Smooth muscle cell (in vitro differentiated cells): ENCODE measurements around the gene ZBTB16. TPM values are rescaled to one million over a fixed set of nuclear protein-coding genes. Genes with fewer than 3 reads are reported as not detected.

Source experiments
- DNase-seq: peaks from one replicate; lab custom pipeline; 2025; ENCODE audit not compliant: unreplicated experiment; lab: John Stamatoyannopoulos, UW
- H2AFZ ChIP-seq: fragments of 200-600 bp; sonication (generic); 2 replicates; pipeline ENCODE4 v1.6.0; 2016; ENCODE audit warnings: antibody characterized with exemption, low read depth, mild to moderate bottlenecking
- H3F3A ChIP-seq: fragments of 200-600 bp; sonication (generic); 2 replicates; pipeline ENCODE4 v1.6.0; 2017; ENCODE audit warnings: antibody characterized with exemption, low read depth
- H3K27ac ChIP-seq: fragments of 200-600 bp; sonication (generic); 2 replicates; pipeline ENCODE4 v1.5.1; 2016; ENCODE audit warnings: low read depth, mild to moderate bottlenecking
- H3K27me3 ChIP-seq: fragments of 200-600 bp; sonication (generic); 2 replicates; pipeline ENCODE4 v1.6.1; 2016; ENCODE audit warnings: low read depth, mild to moderate bottlenecking
- H3K36me3 ChIP-seq: fragments of 200-600 bp; sonication (generic); 2 replicates; pipeline ENCODE4 v1.5.1; 2016; ENCODE audit warnings: low read depth
- H3K4me1 ChIP-seq: fragments of 200-600 bp; sonication (generic); 2 replicates; pipeline ENCODE4 v1.5.1; 2016; ENCODE audit warnings: low read depth
- H3K4me2 ChIP-seq: fragments of 200-600 bp; sonication (generic); 2 replicates; pipeline ENCODE4 v1.6.0; 2016; ENCODE audit warnings: mild to moderate bottlenecking
- H3K4me3 ChIP-seq: fragments of 200-600 bp; sonication (generic); 2 replicates; pipeline ENCODE4 v1.5.1; 2016; ENCODE audit warnings: mild to moderate bottlenecking
- H3K79me2 ChIP-seq: fragments of 200-600 bp; sonication (generic); 2 replicates; pipeline ENCODE4 v1.6.0; 2016; ENCODE audit warnings: low read depth, mild to moderate bottlenecking
- H3K9ac ChIP-seq: fragments of 200-600 bp; sonication (generic); 2 replicates; pipeline ENCODE4 v1.6.0; 2016; ENCODE audit warnings: low read depth
- H3K9me3 ChIP-seq: fragments of 200-600 bp; sonication (generic); replicated peaks from 2 replicates; pipeline ENCODE4 v1.5.1; 2016; ENCODE audit warnings: low read depth
- H4K20me1 ChIP-seq: fragments of 200-600 bp; sonication (generic); 2 replicates; pipeline ENCODE4 v1.6.0; 2016; ENCODE audit warnings: low read depth
- CTCF ChIP-seq: fragments of 200-600 bp; sonication (generic); IDR thresholded peaks from 2 replicates; pipeline ENCODE4 v1.5.1; 2017; ENCODE audit warnings: borderline replicate concordance, mild to moderate bottlenecking, antibody characterized with exemption; ENCODE audit not compliant: insufficient read depth, poor library complexity, severe bottlenecking
- whole genome bisulfite sequencing: methylation state at CpG from one replicate; pipeline ENCODE4 v1.1.7; 2016; ENCODE audit warnings: low lambda C conversion rate; 5-methylcytosine and 5-hydroxymethylcytosine counted together
- polyA plus RNA-seq: library from polyadenylated mRNA; unstranded; fragments of >200 nt; fragmentation: Nextera tagmentation; extraction: Ambion mirVana; gene quantifications from 2 replicates; pipeline ENCODE4 v1.2.1, GENCODE V29; 2016
- total RNA-seq: library from RNA; depleted of rRNA; stranded (reverse); fragments of >200 nt; gene quantifications from 2 replicates; pipeline ENCODE4 v1.2.3, GENCODE V29; 2014

Gene ZBTB16
- total and polyA plus RNA-seq, 2 experiments from 2014 or later: not detected

GRCh38 chr11:114027926-114028325 is 31.6 kb upstream of the ZBTB16 start:
- H3K9ac ChIP-seq: no peak overlapping the region
- peaks cover 68% of the 10 kb centered on the region for H3K27me3 ChIP-seq
- H3K9me3 ChIP-seq: no peaks in the 10 kb centered on the region
- H3F3A ChIP-seq: no peaks in the 10 kb centered on the region
- H3K4me1 ChIP-seq: no peaks in the 10 kb centered on the region
- no peak overlapping the region for H2AFZ ChIP-seq
- WGBS: 76% methylated on average over 4 of the region's 4 CpGs
- H3K27ac ChIP-seq: no peak overlapping the region
- no peaks in the 10 kb centered on the region for H3K36me3 ChIP-seq
- no peaks in the 10 kb centered on the region for H4K20me1 ChIP-seq
- no peak for DNase-seq
- H3K79me2 ChIP-seq: no peaks in the 10 kb centered on the region
- no peak overlapping the region for H3K4me2 ChIP-seq
- no peak for TF ChIP-seq CTCF
- no peak overlapping the region for H3K4me3 ChIP-seq

- Histone ChIP-seq H3K9me3 (no peaks in the 10 kb centered on the region), H4K20me1 (no peaks in the 10 kb centered on the region), H3K79me2 (no peaks in the 10 kb centered on the region), H3F3A (no peaks in the 10 kb centered on the region), H3K4me1 (peaks cover 2% of the 10 kb centered on the region), H3K27ac (no peak overlapping the region), H3K4me3 (no peak overlapping the region), H3K36me3 (no peaks in the 10 kb centered on the region), H3K4me2 (no peak overlapping the region), H3K9ac (no peak overlapping the region), H3K27me3 (peaks cover 66% of the 10 kb centered on the region), H2AFZ (no peak overlapping the region)
- 91% methylated on average over 18 of the region's 18 CpGs for WGBS
- no peak for TF ChIP-seq CTCF
- no peak for DNase-seq
Observed at GRCh38 chr11:114031246-114031966, 28.1 kb upstream of the ZBTB16 start.

- no peak overlapping the region for H3K27ac ChIP-seq
- H3K36me3 ChIP-seq: no peaks in the 10 kb centered on the region
- H3K79me2 ChIP-seq: no peaks in the 10 kb centered on the region
- no peaks in the 10 kb centered on the region for H3F3A ChIP-seq
- H2AFZ ChIP-seq: no peak overlapping the region
- no peak overlapping the region for H3K9ac ChIP-seq
- no peaks in the 10 kb centered on the region for H4K20me1 ChIP-seq
- no peak overlapping the region for H3K4me2 ChIP-seq
- WGBS: 88% methylated on average over 5 of the region's 5 CpGs
- H3K4me3 ChIP-seq: no peak overlapping the region
- TF ChIP-seq CTCF: no peak
- DNase-seq: no peak
- peaks cover 7% of the 10 kb centered on the region for H3K4me1 ChIP-seq
- peaks cover 72% of the 10 kb centered on the region for H3K27me3 ChIP-seq
- H3K9me3 ChIP-seq: no peaks in the 10 kb centered on the region
Observed at GRCh38 chr11:114031967-114032320, 27.6 kb upstream of the ZBTB16 start.

- H3K79me2 ChIP-seq: no peaks in the 10 kb centered on the region
- H3K9me3 ChIP-seq: no peaks in the 10 kb centered on the region
- H3K4me1 ChIP-seq: peaks cover 7% of the 10 kb centered on the region
- H3F3A ChIP-seq: no peaks in the 10 kb centered on the region
- H3K9ac ChIP-seq: no peak overlapping the region
- no peak overlapping the region for H3K4me2 ChIP-seq
- TF ChIP-seq CTCF: no peak
- no peak overlapping the region for H3K4me3 ChIP-seq
- H3K27me3 ChIP-seq: peaks cover 71% of the 10 kb centered on the region
- 91% methylated on average over 5 of the region's 5 CpGs for WGBS
- no peak overlapping the region for H2AFZ ChIP-seq
- no peak for DNase-seq
- H3K36me3 ChIP-seq: no peaks in the 10 kb centered on the region
- H3K27ac ChIP-seq: no peak overlapping the region
- no peaks in the 10 kb centered on the region for H4K20me1 ChIP-seq
Observed at GRCh38 chr11:114033066-114033465, 26.4 kb upstream of the ZBTB16 start.
